ENCODE data around the gene IL17RA. TPM values are rescaled to one million over a fixed set of nuclear protein-coding genes. Genes with fewer than 3 reads are reported as not detected.
A peak's percentile ranks its signal among the peaks of the same experiment; 100 is the strongest.

Gene IL17RA
- total RNA-seq, 1 donor from 2014 or later = 18.4 TPM

GRCh38 chr22:17090550-17090949, 5.8 kb downstream of the IL17RA start:
- H3K27ac Mint-ChIP-seq = no peak overlapping the region
- intact Hi-C loops (cut with micrococcal nuclease) = loop anchor here (10.0 kb wide), 1 partner anchor 544 kb away; the partner anchor contains the start of gene BCL2L13
- no peak for DNase-seq

GRCh38 chr22:17091851-17092250, 7.1 kb downstream of the IL17RA start:
- Mint-ChIP-seq H3K4me3 (no peak overlapping the region), H3K9me3 (no peaks in the 10 kb centered on the region), H3K27me3 (no peaks in the 10 kb centered on the region), H3K36me3 (ENCODE audit: low read depth) (peaks cover 29% of the 10 kb centered on the region), H3K27ac (no peak overlapping the region), H3K4me1 (peaks cover 71% of the 10 kb centered on the region)
- no peak for DNase-seq
- intact Hi-C loops (cut with micrococcal nuclease) = loop anchor here (10.0 kb wide), 1 partner anchor 543 kb away; the partner anchor contains the start of gene BCL2L13

More at GRCh38 chr22:17090550-17090949, 5.8 kb downstream of the IL17RA start:
- no peak overlapping the region for H3K4me3 Mint-ChIP-seq
- H3K9me3 Mint-ChIP-seq = no peaks in the 10 kb centered on the region
- peaks cover 72% of the 10 kb centered on the region for H3K4me1 Mint-ChIP-seq
- no peaks in the 10 kb centered on the region for H3K27me3 Mint-ChIP-seq
- H3K36me3 Mint-ChIP-seq (ENCODE audit: low read depth) = peaks cover 33% of the 10 kb centered on the region

GRCh38 chr22:17093081-17093480, 8.3 kb downstream of the IL17RA start:
- no peak overlapping the region for H3K27ac Mint-ChIP-seq
- intact Hi-C loops (cut with micrococcal nuclease) = loop anchor here (10.0 kb wide), 1 partner anchor 542 kb away; the partner anchor contains the start of gene BCL2L13
- H3K36me3 Mint-ChIP-seq (ENCODE audit: low read depth) = peaks cover 39% of the 10 kb centered on the region
- H3K27me3 Mint-ChIP-seq = no peaks in the 10 kb centered on the region
- no peak for DNase-seq
- H3K4me1 Mint-ChIP-seq = peaks cover 71% of the 10 kb centered on the region
- H3K9me3 Mint-ChIP-seq = no peaks in the 10 kb centered on the region
- H3K4me3 Mint-ChIP-seq = no peak overlapping the region

GRCh38 chr22:17095538-17095937, 10.7 kb downstream of the IL17RA start:
- H3K27me3 Mint-ChIP-seq = no peaks in the 10 kb centered on the region
- H3K9me3 Mint-ChIP-seq = no peaks in the 10 kb centered on the region
- intact Hi-C loops (cut with micrococcal nuclease) = loop anchor here (10.0 kb wide), 1 partner anchor 539 kb away; the partner anchor contains the start of gene BCL2L13
- DNase-seq = no peak
- peaks cover 80% of the 10 kb centered on the region for H3K4me1 Mint-ChIP-seq
- peaks cover 59% of the 10 kb centered on the region for H3K36me3 Mint-ChIP-seq (ENCODE audit: low read depth)
- H3K4me3 Mint-ChIP-seq = no peak overlapping the region
- H3K27ac Mint-ChIP-seq = no peak overlapping the region

GRCh38 chr22:17096071-17096470, 11.3 kb downstream of the IL17RA start:
- H3K4me3 Mint-ChIP-seq = no peak overlapping the region
- H3K4me1 Mint-ChIP-seq = peaks cover 79% of the 10 kb centered on the region
- H3K36me3 Mint-ChIP-seq (ENCODE audit: low read depth) = peaks cover 60% of the 10 kb centered on the region

GRCh38 chr22:17097062-17097461, 12.3 kb downstream of the IL17RA start:
- Mint-ChIP-seq H3K36me3 (ENCODE audit: low read depth) (peaks cover 70% of the 10 kb centered on the region), H3K4me3 (no peak overlapping the region), H3K27ac (no peak overlapping the region), H3K4me1 (peaks cover 81% of the 10 kb centered on the region), H3K27me3 (no peaks in the 10 kb centered on the region), H3K9me3 (no peaks in the 10 kb centered on the region)
- intact Hi-C loops (cut with micrococcal nuclease) = loop anchor here (10.0 kb wide), 1 partner anchor 538 kb away; the partner anchor contains the start of gene BCL2L13
- no peak for DNase-seq

More at GRCh38 chr22:17096071-17096470, 11.3 kb downstream of the IL17RA start:
- no peaks in the 10 kb centered on the region for H3K9me3 Mint-ChIP-seq
- no peak overlapping the region for H3K27ac Mint-ChIP-seq
- DNase-seq = no peak
- intact Hi-C loops (cut with micrococcal nuclease) = loop anchor here (10.0 kb wide), 1 partner anchor 539 kb away; the partner anchor contains the start of gene BCL2L13
- no peaks in the 10 kb centered on the region for H3K27me3 Mint-ChIP-seq

GRCh38 chr22:17097701-17098100, 12.9 kb downstream of the IL17RA start:
- peak overlapping the region; percentile 63 for H3K4me3 Mint-ChIP-seq
- intact Hi-C loops (cut with micrococcal nuclease) = loop anchor here (1.0 to 10.0 kb wide), 2 partner anchors 10 to 537 kb away; partner anchors contain the start of gene BCL2L13
- peaks cover 69% of the 10 kb centered on the region for H3K36me3 Mint-ChIP-seq (ENCODE audit: low read depth)
- no peak for DNase-seq
- H3K27ac Mint-ChIP-seq = no peak overlapping the region
- peaks cover 79% of the 10 kb centered on the region for H3K4me1 Mint-ChIP-seq
- no peaks in the 10 kb centered on the region for H3K9me3 Mint-ChIP-seq
- H3K27me3 Mint-ChIP-seq = no peaks in the 10 kb centered on the region

- peak; percentile 86 for DNase-seq
- Mint-ChIP-seq H3K36me3 (ENCODE audit: low read depth) (peaks cover 70% of the 10 kb centered on the region), H3K4me3 (peak overlapping the region; percentile 63), H3K27ac (peak overlapping the region; percentile 50), H3K27me3 (no peaks in the 10 kb centered on the region), H3K4me1 (peaks cover 76% of the 10 kb centered on the region), H3K9me3 (no peaks in the 10 kb centered on the region)
- intact Hi-C loops (cut with micrococcal nuclease) = loop anchor here (1.0 to 10.0 kb wide), 2 partner anchors 11 to 536 kb away; partner anchors contain the start of gene BCL2L13
Observed at GRCh38 chr22:17098379-17098819, 13.6 kb downstream of the IL17RA start.

- intact Hi-C loops (cut with micrococcal nuclease) = no loop called here
- no peak overlapping the region for H3K4me3 Mint-ChIP-seq
- H3K9me3 Mint-ChIP-seq = no peaks in the 10 kb centered on the region
- no peaks in the 10 kb centered on the region for H3K27me3 Mint-ChIP-seq
- H3K4me1 Mint-ChIP-seq = peaks cover 75% of the 10 kb centered on the region
- no peak for DNase-seq
- no peak overlapping the region for H3K27ac Mint-ChIP-seq
- peaks cover 73% of the 10 kb centered on the region for H3K36me3 Mint-ChIP-seq (ENCODE audit: low read depth)
Observed at GRCh38 chr22:17100621-17101020, 15.8 kb downstream of the IL17RA start.

- intact Hi-C loops (cut with micrococcal nuclease) = no loop called here
- Mint-ChIP-seq H3K27me3 (no peaks in the 10 kb centered on the region), H3K4me3 (no peak overlapping the region), H3K4me1 (peaks cover 78% of the 10 kb centered on the region), H3K27ac (no peak overlapping the region), H3K36me3 (ENCODE audit: low read depth) (peaks cover 81% of the 10 kb centered on the region), H3K9me3 (no peaks in the 10 kb centered on the region)
- no peak for DNase-seq
Observed at GRCh38 chr22:17101475-17102296, 16.9 kb downstream of the IL17RA start.

- no peak for DNase-seq
- intact Hi-C loops (cut with micrococcal nuclease) = no loop called here
- Mint-ChIP-seq H3K27me3 (no peaks in the 10 kb centered on the region), H3K36me3 (ENCODE audit: low read depth) (peaks cover 81% of the 10 kb centered on the region), H3K4me1 (peaks cover 79% of the 10 kb centered on the region), H3K4me3 (no peak overlapping the region), H3K9me3 (no peaks in the 10 kb centered on the region), H3K27ac (no peak overlapping the region)
Observed at GRCh38 chr22:17102297-17102667, 17.5 kb downstream of the IL17RA start.

- intact Hi-C loops (cut with micrococcal nuclease) = no loop called here
- Mint-ChIP-seq H3K9me3 (no peaks in the 10 kb centered on the region), H3K27ac (no peak overlapping the region), H3K27me3 (no peaks in the 10 kb centered on the region), H3K4me1 (peaks cover 74% of the 10 kb centered on the region), H3K4me3 (no peak overlapping the region), H3K36me3 (ENCODE audit: low read depth) (peaks cover 81% of the 10 kb centered on the region)
- DNase-seq = no peak
Observed at GRCh38 chr22:17103351-17103750, 18.6 kb downstream of the IL17RA start.

- no peak for DNase-seq
- peaks cover 64% of the 10 kb centered on the region for H3K4me1 Mint-ChIP-seq
- no peak overlapping the region for H3K4me3 Mint-ChIP-seq
- intact Hi-C loops (cut with micrococcal nuclease) = no loop called here
- H3K36me3 Mint-ChIP-seq (ENCODE audit: low read depth) = peaks cover 73% of the 10 kb centered on the region
- H3K9me3 Mint-ChIP-seq = no peaks in the 10 kb centered on the region
- H3K27me3 Mint-ChIP-seq = no peaks in the 10 kb centered on the region
- no peak overlapping the region for H3K27ac Mint-ChIP-seq
Observed at GRCh38 chr22:17104336-17104935, 19.6 kb downstream of the IL17RA start.
